Stimulated activated CD8-positive, alpha-beta memory T cell treated with anti-CD3 and anti-CD28 coated beads, Interleukin-7, amount 100 ng/mL, for 1 hour (primary cell): Measurements from ENCODE around the gene SLC44A1.

Source experiments
- DNase-seq, 2 donors: peaks; one replicate each; pipeline ENCODE4 v3.0.0-alpha.2; 2020; ENCODE audit warnings: low read depth in 2 of 2

The SLC44A1 gene

GRCh38 chr9:105333076-105333475 is 88.6 kb downstream of the SLC44A1 start:
- no peak for DNase-seq

- no peak for DNase-seq
Observed at GRCh38 chr9:105333811-105334210, 89.4 kb downstream of the SLC44A1 start.

- DNase-seq = no peak
Observed at GRCh38 chr9:105338308-105338707, 93.9 kb downstream of the SLC44A1 start.

- no peak for DNase-seq
Observed at GRCh38 chr9:105339849-105340248, 95.4 kb downstream of the SLC44A1 start.

- DNase-seq = no peak
Observed at GRCh38 chr9:105341434-105342146, 97.1 kb downstream of the SLC44A1 start.

GRCh38 chr9:105342147-105342505 is 97.7 kb downstream of the SLC44A1 start:
- DNase-seq = no peak

- DNase-seq = no peak
Observed at GRCh38 chr9:105344283-105344682, 99.8 kb downstream of the SLC44A1 start.

GRCh38 chr9:105345626-105346025 is 101.2 kb downstream of the SLC44A1 start:
- DNase-seq = no peak

- DNase-seq = no peak
Observed at GRCh38 chr9:105346273-105346672, 101.8 kb downstream of the SLC44A1 start.

GRCh38 chr9:105354448-105354847 is 110.0 kb downstream of the SLC44A1 start:
- no peak for DNase-seq

GRCh38 chr9:105355781-105356180 is 111.3 kb downstream of the SLC44A1 start:
- no peak for DNase-seq

GRCh38 chr9:105357937-105358336 is 113.5 kb downstream of the SLC44A1 start:
- no peak for DNase-seq

GRCh38 chr9:105359892-105360291 is 115.4 kb downstream of the SLC44A1 start:
- DNase-seq = no peak

- no peak for DNase-seq
Observed at GRCh38 chr9:105360344-105360743, 115.9 kb downstream of the SLC44A1 start.

GRCh38 chr9:105361873-105362272 is 117.4 kb downstream of the SLC44A1 start:
- no peak for DNase-seq

GRCh38 chr9:105362470-105362869 is 118.0 kb downstream of the SLC44A1 start:
- no peak for DNase-seq

- no peak for DNase-seq
Observed at GRCh38 chr9:105363837-105364236, 119.4 kb downstream of the SLC44A1 start.

GRCh38 chr9:105369911-105370310 is 125.5 kb downstream of the SLC44A1 start:
- no peak for DNase-seq

GRCh38 chr9:105373723-105374122 is 129.3 kb downstream of the SLC44A1 start:
- DNase-seq = no peak

- no peak for DNase-seq
Observed at GRCh38 chr9:105375323-105375722, 130.9 kb downstream of the SLC44A1 start.

GRCh38 chr9:105376893-105377292 is 132.4 kb downstream of the SLC44A1 start:
- DNase-seq = no peak

GRCh38 chr9:105385381-105385985 is 141.0 kb downstream of the SLC44A1 start:
- no peak for DNase-seq

GRCh38 chr9:105389796-105390195 is 145.3 kb downstream of the SLC44A1 start:
- no peak for DNase-seq

GRCh38 chr9:105390871-105391270 is 146.4 kb downstream of the SLC44A1 start:
- no peak for DNase-seq
